Stimulated activated CD8-positive, alpha-beta memory T cell treated with anti-CD3 and anti-CD28 coated beads, Interleukin-4, amount 100 ng/mL, for 1 hour (primary cell): Measurements from ENCODE around the gene TUBGCP4.
"Not testable (repeated sequence)": the region's sequence is repeated elsewhere in the genome, so short reads cannot be mapped to it uniquely, and the experiment has no call there.

Experiments used
- DNase-seq, 2 donors: peaks; one replicate each; pipeline ENCODE4 v3.0.0-alpha.2; 2020; ENCODE audit warnings: low read depth in 2 of 2, low spot score in 1 of 2

TUBGCP4 gene, protein sequence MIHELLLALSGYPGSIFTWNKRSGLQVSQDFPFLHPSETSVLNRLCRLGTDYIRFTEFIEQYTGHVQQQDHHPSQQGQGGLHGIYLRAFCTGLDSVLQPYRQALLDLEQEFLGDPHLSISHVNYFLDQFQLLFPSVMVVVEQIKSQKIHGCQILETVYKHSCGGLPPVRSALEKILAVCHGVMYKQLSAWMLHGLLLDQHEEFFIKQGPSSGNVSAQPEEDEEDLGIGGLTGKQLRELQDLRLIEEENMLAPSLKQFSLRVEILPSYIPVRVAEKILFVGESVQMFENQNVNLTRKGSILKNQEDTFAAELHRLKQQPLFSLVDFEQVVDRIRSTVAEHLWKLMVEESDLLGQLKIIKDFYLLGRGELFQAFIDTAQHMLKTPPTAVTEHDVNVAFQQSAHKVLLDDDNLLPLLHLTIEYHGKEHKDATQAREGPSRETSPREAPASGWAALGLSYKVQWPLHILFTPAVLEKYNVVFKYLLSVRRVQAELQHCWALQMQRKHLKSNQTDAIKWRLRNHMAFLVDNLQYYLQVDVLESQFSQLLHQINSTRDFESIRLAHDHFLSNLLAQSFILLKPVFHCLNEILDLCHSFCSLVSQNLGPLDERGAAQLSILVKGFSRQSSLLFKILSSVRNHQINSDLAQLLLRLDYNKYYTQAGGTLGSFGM

DNA sequence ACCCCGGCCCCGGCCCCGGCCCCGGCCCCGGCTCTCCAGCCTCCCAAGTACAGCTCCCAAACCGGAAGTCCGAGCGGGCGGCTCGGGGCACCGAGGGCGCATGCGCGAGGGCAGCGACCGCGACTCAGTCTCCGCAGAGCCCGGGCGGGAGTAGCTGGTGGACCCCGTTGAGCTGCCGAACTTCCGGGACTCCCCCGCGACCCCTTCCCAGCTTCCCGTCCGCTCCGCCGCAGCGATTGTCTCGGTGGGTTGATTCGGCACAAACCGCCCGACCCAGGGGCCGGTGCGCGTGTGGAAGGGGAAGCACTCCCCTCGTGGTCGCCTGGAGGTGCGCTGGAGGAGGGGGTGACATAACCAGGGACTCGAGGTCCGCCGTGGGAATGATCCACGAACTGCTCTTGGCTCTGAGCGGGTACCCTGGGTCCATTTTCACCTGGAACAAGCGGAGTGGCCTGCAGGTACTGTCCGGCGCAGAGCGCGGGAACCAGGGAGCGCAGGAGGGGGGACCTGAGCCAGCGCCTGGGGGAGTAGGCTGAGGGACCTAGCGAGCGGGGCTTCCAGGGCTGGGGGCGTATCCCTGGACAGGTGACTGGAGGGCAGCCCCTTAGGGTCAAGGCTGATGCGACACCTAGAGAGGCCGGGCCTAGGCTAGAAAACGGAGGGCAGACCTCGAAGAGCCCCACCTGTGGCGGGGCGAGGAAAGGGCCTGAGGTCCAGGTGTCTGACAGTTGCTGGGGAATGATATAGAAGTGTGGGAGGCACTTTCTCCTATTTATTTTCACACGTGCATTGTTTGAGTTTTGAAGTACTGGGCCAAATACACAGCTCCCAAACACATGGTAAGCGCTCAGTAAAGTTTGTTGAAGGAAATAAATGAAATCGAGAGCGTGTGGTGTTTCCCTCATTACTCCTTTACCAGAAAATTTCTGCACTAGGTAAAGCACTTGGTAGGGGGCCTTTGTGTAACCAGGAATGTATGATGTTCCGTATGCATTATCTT, at the start of gene TUBGCP4, which contains the start of gene ZSCAN29:
Gene TUBGCP4, plus strand, starts transcription at position 127 of the 1,000 bp plus-strand sequence. Its CDS starts 254 bp downstream, at position 381.
Gene ZSCAN29, minus strand, starts transcription at position 69 of the 1,000 bp plus-strand sequence. CDS start 1,130 bp downstream, outside the sequence.
- peak; percentile 41 to 55 for DNase-seq

DNA sequence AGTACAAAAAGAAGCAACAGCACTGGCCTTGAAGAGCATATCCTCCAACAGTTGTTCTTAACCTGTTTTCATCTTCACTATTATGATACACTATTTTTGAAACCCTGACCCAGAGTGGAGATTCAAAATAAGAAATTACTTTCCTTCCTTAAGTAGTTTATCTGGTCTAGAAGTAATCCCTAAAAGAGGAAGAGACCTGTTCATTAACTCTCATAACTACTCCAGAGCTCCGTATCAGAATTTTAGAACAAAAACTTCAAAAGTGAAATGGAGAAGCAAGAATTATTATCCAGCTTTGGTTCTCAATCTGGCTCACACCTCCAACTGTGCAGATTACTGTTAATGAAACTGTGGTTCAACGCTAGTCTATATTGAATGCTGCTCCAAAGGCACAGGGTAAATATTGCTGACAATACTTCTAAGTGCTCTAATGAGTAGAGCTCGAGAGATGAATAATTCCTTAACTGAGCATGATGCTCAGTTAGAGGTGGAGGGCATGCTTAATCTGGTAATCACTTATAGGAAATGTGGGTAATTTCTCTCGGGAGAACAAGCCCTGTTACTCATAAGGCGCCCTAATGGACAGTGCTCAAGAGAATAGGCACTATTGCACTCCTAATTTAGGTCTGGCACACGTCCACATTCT, 45.7 kb upstream of the TUBGCP4 start:
- DNase-seq: no peak

GRCh38 chr15:43329217-43329959, 41.5 kb upstream of the TUBGCP4 start:
- peak in 1 of 2 donors; percentile 6 for DNase-seq

GRCh38 chr15:43329960-43330779, 40.7 kb upstream of the TUBGCP4 start, which contains the start of gene LCMT2:
Gene LCMT2, minus strand, starts transcription at chr15:43330573. Its CDS starts 84 bp downstream, at chr15:43330489.
- DNase-seq: peak; percentile 82

- no peak for DNase-seq
Observed at GRCh38 chr15:43330780-43331087, 40.2 kb upstream of the TUBGCP4 start.

DNA sequence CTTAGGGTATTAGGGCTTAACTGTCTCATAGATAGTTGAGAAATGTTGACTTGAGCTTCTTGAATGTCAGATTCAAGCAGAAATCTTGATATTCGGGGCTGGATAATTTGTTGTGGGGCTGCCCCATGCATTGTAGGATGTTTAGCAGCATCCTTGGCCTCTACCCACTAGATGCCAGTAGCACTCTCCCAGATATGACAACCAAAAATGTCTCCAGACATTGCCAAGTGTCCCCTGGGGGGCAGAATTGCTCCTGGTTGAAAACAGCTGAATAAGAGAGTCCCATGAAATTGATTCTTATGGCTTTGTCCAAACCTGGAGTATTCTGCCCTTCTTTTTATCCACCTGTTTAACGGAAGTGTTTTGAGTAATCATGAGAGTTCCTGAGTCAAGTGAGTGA, 24.6 kb upstream of the TUBGCP4 start:
- no peak for DNase-seq

DNA sequence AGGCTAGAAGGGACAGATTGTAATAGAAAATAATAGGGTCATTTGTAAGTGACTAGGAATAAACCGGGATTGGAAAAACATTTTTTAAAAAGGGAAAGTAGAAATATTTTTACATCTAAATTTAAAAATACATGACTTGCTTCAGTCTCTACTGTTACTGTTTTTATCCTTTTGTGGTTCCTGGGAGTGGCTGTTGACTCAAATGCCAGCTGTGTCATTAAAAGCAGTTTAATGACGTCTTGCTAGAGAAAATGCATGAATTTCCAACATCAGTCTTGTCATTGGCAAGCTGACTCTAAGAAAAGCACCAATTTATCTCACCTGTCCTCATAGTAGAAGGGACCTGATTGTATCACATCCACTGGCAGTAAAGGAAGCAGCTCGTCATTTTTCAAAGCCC, 23.8 kb upstream of the TUBGCP4 start:
- no peak for DNase-seq

DNA sequence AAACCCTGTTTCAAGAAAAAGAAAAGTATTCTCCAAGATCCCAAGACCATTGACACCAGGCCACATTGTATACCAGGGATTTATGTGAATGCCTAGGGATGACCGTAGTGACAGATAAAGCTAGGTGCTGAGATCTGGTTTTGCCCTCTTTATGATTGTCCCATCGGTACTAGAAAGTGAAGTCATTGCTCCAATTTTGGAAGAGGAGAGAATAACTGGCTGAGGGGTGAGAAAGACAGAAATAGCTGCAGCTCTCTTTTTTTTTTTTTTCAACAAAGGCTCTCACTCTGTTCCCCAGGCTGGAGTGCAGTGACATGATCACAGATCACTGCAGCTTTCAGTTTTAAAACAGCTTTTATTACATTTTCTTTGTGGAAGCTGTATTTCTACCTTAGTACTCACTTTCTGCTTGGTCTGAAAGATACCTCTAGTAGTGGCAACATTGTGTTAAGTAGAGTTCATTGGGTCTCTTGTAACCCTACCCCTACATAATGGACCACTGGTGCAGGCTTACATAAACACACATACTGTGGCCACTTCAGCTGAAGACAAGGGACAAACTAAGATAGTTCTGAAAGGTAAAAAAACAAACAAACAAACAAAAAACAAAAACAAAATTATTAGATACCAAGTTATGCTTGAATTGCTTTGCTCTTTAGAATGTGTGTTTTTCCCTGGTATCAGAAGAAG, 18.1 kb upstream of the TUBGCP4 start:
- DNase-seq: no peak

DNA sequence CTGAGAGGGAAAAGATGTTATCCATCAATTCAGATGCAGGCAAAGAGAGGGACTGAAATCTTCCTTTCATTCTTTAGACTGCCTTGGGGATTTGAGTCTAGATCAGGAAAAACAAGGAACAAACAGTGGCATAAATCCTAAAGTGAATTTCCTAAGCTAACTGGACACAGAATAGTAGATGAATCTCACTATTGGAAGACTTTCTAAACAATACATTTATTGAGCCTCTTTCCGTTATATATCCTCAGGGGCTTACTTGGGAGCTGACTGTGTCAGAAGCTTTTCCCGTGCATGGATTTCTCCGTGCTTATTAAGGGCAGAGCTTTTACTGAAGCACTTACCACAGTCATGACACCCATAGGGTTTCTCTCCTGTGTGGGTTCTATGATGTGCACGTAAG, 10.1 kb upstream of the TUBGCP4 start:
- DNase-seq: no peak

GRCh38 chr15:43361313-43361903, 9.5 kb upstream of the TUBGCP4 start:
- DNase-seq: no peak

- no peak for DNase-seq
Observed at GRCh38 chr15:43370310-43370974, 459 bp upstream of the TUBGCP4 start.

- DNase-seq: peak in 1 of 2 donors; percentile 8
Observed at GRCh38 chr15:43376017-43376705, 5.3 kb downstream of the TUBGCP4 start.

- DNase-seq: no peak
Observed at GRCh38 chr15:43378601-43379000, 7.7 kb downstream of the TUBGCP4 start.

- no peak for DNase-seq
Observed at GRCh38 chr15:43382310-43382709, 11.4 kb downstream of the TUBGCP4 start.

GRCh38 chr15:43383070-43383469, 12.2 kb downstream of the TUBGCP4 start:
- DNase-seq: no peak

GRCh38 chr15:43390723-43391122, 19.8 kb downstream of the TUBGCP4 start:
- no peak for DNase-seq

DNA sequence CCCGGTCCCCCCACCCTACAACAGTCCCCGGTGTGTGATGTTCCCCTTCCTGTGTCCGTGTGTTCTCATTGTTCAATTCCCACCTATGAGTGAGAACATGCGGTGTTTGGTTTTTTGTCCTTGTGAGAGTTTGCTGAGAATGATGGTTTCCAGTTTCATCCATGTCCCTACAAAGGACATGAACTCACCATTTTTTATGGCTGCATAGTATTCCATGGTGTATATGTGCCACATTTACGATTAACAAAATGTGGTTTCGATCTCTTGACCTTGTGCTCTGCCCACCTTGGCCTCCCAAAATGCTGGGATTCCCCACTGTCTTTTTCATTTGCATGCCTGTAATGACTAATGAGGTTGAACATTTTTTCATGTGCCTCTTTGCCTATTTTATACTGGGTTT, 22.7 kb downstream of the TUBGCP4 start:
- not testable (repeated sequence) for DNase-seq
